ENCODE results near the gene PTH2.

DNA sequence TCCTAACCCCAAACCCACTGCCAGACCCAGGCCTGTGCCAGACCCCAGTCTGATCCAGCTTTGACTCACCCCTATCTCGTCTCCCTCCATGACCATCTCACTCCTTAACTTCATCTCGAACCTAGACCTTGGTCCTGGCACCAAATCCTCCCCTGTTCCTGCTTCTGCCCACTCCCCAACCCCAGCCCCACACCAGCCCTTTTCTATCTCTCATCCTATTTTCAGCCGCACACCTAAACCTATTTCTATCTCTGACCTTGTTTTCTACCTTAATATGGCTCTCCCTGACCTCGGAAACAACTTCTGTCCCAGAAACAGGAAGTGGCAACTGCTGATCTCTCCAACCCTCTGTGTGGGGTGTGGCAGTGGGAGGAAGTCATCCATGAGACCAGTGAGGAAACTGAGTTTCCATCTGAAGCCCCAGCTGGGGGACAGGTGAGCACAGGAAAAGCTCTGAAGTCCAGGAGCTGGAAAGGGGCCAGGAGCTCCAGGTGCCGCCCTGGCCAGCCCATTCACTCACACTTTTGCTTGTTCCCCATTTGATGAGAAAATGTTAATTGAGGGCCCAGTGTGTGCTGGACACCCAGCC is 13.7 kb downstream of the PTH2 start:
- TF ChIP-seq, protein P1, sequence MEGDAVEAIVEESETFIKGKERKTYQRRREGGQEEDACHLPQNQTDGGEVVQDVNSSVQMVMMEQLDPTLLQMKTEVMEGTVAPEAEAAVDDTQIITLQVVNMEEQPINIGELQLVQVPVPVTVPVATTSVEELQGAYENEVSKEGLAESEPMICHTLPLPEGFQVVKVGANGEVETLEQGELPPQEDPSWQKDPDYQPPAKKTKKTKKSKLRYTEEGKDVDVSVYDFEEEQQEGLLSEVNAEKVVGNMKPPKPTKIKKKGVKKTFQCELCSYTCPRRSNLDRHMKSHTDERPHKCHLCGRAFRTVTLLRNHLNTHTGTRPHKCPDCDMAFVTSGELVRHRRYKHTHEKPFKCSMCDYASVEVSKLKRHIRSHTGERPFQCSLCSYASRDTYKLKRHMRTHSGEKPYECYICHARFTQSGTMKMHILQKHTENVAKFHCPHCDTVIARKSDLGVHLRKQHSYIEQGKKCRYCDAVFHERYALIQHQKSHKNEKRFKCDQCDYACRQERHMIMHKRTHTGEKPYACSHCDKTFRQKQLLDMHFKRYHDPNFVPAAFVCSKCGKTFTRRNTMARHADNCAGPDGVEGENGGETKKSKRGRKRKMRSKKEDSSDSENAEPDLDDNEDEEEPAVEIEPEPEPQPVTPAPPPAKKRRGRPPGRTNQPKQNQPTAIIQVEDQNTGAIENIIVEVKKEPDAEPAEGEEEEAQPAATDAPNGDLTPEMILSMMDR (conservative IDR thresholded peaks at IDR 0.05), result no peak
- TF ChIP-seq EZH2 (IDR thresholded peaks at IDR 0.05; ENCODE audit: low read depth), result no peak
